ENCODE data around the gene ZFAND2A.

DNA sequence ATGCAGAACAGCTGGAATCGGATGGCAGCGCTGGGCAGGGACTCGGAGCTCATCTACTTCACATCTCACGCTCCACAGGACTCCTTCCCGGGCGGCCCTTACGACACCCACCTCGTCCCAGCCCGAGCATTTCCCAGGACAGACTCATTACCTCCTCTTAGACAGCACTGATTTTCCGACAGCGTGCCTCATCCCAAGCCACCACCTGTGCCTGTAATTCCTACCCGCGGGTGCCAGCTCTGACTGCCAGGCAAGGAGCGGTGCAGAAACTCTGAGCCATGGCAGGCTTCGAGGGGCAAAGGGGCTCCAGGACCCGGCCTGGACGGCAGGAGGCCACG, 46.5 kb downstream of the ZFAND2A start:
- TF ChIP-seq POLR2A (IDR thresholded peaks at IDR 0.05): no peak
- TF ChIP-seq, protein P1, sequence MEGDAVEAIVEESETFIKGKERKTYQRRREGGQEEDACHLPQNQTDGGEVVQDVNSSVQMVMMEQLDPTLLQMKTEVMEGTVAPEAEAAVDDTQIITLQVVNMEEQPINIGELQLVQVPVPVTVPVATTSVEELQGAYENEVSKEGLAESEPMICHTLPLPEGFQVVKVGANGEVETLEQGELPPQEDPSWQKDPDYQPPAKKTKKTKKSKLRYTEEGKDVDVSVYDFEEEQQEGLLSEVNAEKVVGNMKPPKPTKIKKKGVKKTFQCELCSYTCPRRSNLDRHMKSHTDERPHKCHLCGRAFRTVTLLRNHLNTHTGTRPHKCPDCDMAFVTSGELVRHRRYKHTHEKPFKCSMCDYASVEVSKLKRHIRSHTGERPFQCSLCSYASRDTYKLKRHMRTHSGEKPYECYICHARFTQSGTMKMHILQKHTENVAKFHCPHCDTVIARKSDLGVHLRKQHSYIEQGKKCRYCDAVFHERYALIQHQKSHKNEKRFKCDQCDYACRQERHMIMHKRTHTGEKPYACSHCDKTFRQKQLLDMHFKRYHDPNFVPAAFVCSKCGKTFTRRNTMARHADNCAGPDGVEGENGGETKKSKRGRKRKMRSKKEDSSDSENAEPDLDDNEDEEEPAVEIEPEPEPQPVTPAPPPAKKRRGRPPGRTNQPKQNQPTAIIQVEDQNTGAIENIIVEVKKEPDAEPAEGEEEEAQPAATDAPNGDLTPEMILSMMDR (IDR thresholded peaks at IDR 0.05): no peak

Data from sigmoid colon (tissue), 3 donors.